Keratinocyte (primary cell): ENCODE results near the gene PCDHGA4.

Experiments
- CTCF ChIP-seq, 3 experiments: IDR thresholded peaks in 1 of 3; conservative IDR thresholded peaks in 1 of 3; optimal IDR thresholded peaks in 1 of 3; 2 replicates in 2 of 3; 3 replicates in 1 of 3; pipeline versions ENCODE3 to v1.5.1; 2011; ENCODE audit warnings: low read length in 3 of 3, mild to moderate bottlenecking in 3 of 3, moderate library complexity in 2 of 3, control low read depth in 1 of 3, inconsistent platforms in 1 of 3; ENCODE audit not compliant: insufficient read depth in 2 of 3; ENCODE audit errors: extremely low read depth in 1 of 3
- EZH2 ChIP-seq: IDR thresholded peaks from one replicate; pipeline ENCODE4 v1.6.1; 2012; ENCODE audit warnings: inconsistent platforms, mild to moderate bottlenecking, low read length, moderate library complexity

GRCh38 chr5:141326088-141326854 lies 28.6 kb upstream of the PCDHGA4 start:
- peak; percentile 53 to 62 (median 55) for TF ChIP-seq CTCF (optimal IDR thresholded peaks at IDR 0.05 in 1 of 3, IDR thresholded peaks at IDR 0.05 in 1 of 3, conservative IDR thresholded peaks at IDR 0.05 in 1 of 3; ENCODE audit: extremely low read depth in 1 of 3, insufficient read depth in 2 of 3, low read length in 3 of 3)
- TF ChIP-seq EZH2: no peak
